Tongue (tissue), 2 donors: ENCODE data around the gene ATXN10. TPM values are rescaled to one million over a fixed set of nuclear protein-coding genes. Genes with fewer than 3 reads are reported as not detected.
"Not testable (repeated sequence)": the region's sequence is repeated elsewhere in the genome, so short reads cannot be mapped to it uniquely, and the experiment has no call there.

Experiments used
- DNase-seq: peaks from one replicate; pipeline ENCODE4 v3.0.0-alpha.2; 2015
- total RNA-seq: library from RNA; depleted of rRNA; stranded (reverse); fragments of >200 nt; gene quantifications from one replicate; pipeline ENCODE4 v1.2.3, GENCODE V29; 2014

ATXN10 gene
- total RNA-seq, 1 donor from 2014 or later: 185 TPM

DNA sequence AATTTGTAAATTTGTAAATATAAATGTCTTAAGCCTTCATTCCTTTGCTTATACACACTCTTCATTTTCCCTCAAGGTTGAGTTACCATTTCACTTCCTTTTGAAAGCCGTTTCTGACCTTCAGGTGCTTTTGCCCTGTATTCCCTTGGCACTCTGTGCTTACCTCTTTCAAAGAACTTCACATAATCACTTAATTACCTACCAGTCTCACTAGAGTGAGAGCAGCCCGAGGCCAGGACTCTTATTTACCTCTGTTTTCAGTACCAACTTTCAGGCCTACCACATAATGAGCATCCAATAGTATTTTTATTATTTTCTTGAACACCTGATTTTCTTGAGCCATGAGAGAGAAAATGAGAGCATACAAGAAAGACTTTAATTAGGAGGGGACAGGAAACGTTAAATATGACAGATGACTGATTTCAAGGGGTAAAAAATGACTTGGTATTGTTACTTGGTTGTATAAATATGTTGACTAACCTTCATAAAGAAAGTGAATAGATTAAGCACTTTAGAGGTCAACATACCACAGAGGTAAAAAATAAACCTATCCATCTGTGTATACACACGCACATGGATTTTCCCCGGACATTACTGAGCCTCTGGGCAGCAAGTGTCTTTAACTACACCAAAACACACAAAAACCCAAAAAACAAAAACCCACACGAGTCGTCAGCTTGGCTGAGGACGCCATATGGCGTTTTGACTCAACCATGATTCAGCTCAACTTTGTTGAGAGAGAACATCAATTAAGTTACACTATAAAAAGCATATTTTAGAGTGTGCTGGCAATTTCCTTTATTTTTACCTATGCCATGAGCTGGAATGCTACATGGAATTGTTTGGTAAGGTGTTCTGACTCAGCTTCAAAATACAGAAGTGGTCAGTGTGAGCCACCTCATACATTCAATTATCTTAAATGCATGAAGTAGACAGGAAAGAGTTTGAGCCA is 7.6 kb downstream of the ATXN10 start:
- no peak for DNase-seq

DNA sequence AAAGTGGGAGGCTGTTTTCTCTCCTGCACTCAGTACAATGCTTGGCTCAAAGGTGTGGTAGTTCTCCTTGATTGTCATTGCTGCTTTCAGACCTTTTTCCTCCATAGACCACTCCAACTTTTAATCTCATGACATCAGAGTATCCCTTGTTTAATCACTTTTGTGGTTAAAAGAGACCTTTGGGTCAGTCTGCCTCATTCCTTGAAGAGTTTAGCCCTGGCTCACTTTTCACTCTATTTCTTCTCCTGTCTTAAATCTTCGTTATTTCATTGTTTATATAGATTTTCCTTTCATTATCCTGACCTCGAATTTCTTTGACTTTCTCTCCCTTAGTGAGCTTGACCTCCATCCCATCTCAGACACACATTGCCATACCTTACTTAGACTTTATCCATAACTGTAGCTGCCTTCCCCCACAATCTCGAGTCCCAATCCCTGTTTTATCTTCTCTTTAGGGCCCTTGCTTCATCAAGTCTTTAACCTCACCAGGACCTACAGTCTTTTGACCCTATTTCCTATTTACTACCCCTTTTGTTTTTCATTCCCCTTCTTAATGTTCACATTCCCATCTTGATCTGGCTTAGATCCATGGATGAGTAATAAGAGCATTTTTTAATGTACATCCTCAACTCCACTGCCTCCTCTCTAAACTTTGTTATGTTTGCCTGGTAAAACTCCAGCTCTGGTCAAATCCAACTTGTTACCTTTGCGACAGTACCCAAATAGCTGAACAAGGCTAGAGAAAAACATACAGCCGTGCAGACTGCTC is 9.5 kb downstream of the ATXN10 start:
- no peak for DNase-seq

DNA sequence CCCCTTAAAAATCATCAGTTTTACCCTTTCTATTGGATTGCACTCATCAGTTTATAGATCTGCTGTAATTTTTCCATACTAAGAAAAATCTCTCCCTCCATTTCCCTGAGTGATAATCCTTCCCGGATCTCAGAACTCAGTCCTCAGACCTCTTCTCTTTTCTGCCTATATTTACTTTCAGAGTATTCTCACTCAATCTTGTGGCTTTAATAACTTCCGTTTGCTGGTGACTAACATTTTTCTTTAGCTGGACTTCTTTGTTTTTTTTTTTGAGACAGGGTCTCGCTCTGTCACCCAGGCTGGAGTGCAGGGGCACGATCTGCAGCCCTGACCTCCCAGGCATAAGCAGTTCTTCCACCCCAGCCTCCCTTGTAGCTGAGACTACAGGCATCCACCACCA is 10.4 kb downstream of the ATXN10 start:
- DNase-seq: no peak

DNA sequence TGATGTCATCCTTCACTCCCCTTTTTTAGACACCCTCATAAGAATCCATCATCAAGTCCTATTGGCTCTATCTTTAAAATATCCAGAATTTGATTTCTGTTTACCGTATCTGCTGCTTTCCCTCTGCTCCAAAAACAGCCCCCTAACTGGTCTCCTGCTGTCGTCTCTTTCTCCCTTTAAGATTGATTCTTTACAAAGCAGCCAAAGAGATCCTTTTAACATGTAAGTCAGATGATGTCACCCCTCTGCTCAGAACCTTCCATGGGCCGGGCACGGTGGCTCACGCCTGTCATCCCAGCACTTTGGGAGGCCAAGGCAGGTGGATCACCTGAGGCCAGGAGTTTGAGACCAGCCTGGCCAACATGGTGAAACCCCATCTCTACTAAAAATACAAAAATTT is 11.1 kb downstream of the ATXN10 start:
- not testable (repeated sequence) for DNase-seq

DNA sequence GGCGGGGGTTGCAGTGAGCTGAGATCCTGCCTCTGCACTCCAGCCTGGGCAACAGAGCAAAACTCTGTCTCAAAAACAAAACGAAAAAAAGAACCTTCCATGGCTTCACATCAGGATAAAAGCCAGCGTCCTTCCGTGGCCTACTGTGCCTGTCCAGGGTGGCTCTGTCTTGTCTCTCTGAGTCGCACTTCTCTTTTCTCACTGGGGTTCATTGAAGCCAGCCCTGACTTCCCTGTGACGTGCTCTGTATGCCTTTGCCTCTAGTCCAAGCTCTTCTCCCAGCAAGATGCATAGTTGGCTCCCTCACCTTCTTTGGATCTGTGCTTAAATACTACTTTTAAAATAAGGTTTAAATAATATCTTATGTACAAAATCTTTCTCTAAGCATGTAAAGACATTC is 11.6 kb downstream of the ATXN10 start:
- no peak for DNase-seq

DNA sequence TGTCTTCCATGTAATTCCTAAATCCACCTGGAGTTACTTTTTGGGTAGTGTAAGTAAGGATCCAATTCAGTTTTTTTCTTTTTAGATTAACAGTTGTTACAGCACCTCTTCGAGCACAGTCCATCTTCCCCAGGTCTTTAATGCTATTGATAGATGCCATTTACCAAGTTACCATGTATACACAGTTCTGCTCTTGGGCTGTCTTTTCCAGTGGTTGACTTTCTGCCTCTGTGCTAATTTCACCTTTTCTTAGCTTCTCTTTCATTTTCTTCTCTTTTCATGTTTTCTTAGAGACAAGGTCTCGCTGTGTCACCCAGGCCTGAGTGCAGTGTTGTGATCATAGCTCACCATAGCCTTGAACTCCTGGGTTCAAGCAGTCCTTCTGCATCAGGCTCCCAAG is 12.0 kb downstream of the ATXN10 start:
- DNase-seq: no peak

DNA sequence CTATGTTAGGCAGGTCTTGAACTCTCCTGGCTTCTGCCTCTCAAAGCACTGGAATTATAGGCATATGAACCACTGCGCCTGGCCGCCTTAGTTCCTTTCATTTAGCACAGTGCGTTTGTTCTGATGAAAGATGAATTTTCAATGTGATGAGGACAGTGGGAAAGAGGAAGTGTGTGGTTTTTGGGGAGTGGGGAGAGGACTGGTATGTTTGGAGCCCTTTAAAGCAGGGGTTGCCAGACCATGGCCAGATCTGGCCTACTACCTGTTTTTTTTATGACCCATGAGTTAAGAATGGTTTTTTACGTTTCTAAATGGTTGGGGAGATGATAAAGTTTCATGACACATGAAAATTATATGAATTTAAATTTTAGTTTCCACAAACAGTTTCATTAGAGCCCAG is 12.5 kb downstream of the ATXN10 start:
- DNase-seq: no peak

DNA sequence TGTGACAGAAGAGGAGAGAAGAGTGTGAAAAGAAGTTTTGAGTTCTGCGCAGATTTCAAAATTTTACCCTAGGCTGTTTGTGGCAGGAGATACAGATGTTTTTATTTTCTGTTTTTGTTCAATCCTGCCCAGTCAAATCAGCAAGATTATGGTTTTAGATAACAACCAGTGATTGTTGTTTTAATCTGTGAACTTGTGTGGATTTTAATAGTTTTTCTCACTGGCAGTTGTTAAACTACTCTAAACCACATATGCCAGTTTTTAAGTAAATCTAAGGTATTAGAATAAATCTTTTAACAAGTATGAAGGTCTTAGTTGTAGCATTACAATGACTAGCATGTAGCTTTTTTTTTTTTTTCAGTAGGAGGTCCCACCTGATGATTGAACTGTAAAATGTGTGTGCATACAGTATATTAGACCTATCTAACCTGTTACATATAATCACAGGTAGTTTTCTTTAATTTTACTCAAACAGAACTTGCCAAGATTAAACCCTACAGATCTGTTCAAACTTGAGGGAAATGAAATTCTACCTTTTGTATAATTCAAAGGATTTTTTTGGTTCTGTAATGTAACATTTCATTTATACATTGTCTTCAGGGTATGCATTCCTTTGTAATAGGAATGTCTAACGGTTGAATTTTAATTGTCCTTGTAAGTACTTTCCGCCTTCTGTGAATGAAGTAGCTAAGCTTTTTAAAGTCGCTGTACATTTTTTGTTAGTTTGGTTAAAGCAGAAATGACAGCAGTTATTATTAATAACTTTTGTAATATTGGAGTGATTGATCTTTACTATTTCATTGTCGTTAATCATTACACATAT is 13.3 kb downstream of the ATXN10 start:
- DNase-seq: no peak

DNA sequence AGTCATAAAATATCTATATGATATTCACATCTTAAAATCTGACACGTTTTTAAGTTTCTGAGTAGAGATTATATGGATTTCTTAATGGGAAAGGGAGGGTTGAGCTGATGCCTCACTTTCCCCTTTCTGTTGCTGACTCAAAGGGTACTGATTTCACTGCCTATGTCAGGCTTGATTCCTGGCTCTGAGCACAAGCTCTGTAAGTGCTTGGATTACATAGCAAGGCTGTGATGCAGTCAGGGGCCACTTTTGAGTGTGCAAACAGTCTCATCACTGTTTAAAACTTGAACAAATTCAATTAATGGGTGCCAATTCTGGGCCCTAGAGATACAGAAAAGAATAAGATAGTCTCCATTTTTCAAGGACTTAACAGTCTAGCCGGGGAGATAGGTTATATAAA is 14.4 kb downstream of the ATXN10 start:
- no peak for DNase-seq

DNA sequence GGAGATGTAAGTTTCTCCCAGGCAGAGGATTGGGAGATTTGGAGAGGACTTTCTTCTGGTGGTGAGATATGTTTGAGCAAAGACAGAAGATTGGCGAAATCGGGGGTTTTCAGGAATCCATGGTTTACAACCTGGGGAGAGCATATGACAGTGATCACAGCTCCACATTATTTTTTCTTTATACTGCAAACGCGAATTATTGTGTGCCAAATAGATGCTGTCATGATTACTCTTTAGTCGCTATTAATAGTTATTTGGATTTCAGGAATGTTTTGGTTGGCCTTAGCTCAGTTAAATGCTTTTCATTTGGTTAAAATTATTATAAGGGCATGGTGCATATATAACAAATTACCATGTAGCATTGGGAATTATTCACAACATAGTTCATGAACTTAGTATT is 15.2 kb downstream of the ATXN10 start:
- DNase-seq: peak; percentile 13

DNA sequence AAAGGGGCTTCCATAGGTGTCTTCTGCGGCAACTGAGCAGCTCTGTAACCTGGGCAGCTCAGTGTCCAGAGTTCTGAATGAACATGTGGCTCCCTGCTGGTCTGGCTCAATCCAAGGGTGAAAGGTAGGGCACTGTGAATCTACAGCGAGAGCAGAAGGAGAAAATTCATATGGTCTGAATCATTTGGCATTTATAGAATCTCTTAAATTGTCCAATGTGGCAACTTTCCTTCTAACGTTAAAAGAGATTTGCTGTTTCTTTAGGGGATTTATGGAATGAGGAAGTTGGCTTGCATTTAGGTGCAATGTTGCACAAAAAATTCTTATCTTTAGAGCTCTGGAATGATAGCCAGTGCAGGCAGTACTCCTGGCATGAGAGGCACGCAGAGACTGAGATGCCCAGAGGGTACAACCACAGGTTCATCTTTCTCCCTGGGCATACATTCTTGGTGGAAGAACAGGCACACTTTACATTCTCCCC is 17.0 kb downstream of the ATXN10 start:
- no peak for DNase-seq

DNA sequence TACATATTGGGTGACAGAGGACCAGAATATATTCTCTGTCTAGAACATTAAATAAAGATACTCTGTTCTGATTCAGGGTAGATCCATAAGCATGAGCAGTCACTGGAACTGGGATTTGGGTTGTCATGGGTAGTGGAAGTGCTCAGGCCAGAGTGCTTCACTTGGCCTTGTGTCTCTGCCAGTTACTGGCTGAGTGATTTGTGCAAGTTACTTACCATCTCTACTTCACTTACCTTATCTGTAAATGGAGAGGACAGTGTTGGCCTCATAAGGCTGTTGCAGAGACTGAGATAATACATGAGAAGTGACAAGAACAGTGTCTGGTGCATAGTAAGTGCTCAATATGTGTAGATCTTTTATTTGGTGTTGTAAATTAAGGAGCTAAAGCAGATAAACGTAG is 17.6 kb downstream of the ATXN10 start:
- no peak for DNase-seq

DNA sequence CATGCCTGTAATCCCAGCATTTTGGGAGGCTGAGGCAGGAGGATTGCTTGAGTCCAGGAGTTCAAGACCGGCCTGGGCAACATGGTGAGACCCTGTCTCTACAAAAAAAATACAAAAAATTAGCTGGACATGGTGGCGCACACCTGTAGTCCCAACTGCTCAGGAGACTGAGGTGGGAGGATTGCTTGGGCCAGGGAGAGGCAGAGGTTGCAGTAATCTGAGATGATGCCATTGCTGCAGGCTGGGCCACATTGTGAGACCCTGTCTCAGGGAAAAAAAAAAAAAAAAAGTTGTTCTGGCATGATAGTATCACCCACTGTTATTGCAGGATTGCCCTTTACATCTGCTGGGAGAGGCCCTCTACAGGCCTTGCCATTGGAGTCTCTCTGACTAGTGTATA is 18.4 kb downstream of the ATXN10 start:
- no peak for DNase-seq

DNA sequence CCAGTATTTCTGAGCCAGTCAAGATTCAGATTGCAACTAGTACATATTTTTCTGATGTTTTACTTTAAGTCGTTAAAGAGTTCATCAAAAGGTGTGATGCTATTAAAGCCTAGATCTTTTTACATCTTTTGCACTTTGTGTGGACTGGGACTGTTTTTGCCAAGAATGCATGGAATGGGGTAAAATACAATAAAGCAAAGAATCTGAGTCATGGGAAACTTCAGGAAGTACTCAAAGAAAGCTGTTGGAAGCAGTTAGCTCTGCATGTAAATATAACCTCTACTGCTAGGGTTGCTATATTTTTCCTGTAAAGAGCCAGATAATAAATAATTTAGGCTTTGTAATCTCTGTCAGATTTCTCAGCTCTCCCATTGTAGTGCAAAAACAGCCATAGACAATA is 20.9 kb downstream of the ATXN10 start:
- DNase-seq: no peak

DNA sequence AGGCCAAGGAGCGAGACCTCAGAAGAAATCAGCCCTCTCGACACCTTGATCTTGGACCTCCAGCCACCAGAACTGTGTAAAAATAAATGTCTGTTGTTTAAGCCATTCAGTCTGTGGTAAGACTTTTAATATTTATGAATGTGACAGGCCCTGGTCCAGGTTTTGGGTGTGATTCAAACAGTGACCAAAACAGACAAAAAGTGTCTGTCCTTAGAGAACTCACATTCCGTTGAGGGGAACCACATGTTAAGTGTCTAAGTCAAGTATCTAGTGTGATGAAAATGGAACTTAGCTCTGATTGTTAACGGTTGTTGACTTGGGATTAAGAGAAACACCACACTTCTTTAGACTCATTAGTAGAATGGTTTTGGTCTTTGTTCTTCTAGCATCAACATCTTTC is 22.2 kb downstream of the ATXN10 start:
- no peak for DNase-seq

DNA sequence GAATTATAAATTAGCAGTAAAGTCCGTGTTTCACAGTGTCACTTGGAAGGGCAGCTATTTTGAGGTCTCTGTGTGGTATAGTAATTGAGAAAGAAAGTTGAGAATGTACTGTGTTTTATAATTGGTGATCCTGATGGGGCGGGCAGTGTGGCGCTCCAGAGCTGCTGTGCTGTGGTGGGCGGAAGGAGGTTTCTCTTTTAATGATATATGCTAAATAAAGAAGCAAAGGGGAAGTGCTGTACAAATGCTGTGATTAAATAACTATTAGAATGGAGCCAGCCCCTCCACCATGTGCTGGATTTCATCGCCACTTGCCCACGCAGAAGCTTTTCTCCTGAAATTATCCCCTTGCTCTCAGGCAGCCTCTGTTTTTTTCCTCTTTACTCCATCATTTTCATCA is 24.6 kb downstream of the ATXN10 start:
- no peak for DNase-seq

DNA sequence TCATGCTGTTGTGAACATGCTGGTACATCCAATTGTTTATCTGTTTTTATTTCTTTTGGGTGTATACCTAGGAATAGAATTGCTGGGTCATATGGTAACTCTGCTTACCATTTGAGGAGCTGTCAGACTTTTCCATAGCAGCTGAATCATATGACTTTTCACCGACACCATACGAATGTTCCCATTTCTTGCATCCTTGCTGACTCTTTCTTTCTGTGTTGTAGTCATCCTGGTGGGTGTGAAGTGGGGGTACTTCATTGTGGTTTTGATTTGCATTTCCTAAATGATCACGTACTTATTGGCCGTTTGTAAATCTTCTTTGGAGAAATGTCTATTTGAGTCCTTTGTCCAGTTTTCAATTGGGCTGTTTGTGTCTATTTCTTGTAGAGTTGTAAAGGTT is 26.5 kb downstream of the ATXN10 start:
- no peak for DNase-seq

DNA sequence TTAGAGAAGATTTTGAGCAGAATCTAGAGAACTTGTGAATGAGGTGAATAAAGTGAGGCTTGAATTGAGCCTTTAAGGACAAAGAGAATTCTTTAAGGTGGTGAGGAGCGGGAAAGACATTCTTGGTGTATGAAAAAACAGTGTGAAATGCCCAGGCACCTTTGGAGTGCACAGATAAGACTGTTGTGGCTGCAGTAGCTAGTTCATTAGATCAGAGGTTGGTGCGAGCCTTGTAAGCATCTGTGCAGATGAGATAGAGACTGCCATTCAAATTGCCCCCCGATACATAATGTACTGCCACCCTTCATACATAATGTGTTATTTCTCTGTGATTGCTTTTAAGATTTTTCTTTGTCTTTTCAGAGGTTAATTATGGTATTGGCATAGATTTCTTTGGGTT is 31.3 kb downstream of the ATXN10 start:
- DNase-seq: no peak

DNA sequence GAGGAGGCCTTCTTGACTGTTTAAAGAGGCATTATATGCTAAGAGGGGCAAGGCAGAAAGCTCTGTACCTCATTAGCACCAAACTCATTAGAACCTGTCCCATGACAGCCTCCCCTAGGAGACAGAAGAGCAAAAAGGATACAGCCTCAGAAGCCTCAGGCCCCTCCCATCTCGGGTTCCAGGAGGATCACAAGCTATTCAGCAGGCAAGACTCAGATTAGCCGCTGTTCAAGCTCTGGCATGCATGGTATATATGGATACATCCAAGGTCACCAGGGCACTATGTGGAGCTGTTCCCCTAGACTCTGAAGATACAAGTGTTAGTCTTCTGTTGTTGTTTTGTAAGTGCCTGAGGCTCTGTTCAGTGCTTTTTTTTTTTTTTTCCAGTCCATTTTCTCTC is 32.1 kb downstream of the ATXN10 start:
- peak; percentile 42 for DNase-seq

DNA sequence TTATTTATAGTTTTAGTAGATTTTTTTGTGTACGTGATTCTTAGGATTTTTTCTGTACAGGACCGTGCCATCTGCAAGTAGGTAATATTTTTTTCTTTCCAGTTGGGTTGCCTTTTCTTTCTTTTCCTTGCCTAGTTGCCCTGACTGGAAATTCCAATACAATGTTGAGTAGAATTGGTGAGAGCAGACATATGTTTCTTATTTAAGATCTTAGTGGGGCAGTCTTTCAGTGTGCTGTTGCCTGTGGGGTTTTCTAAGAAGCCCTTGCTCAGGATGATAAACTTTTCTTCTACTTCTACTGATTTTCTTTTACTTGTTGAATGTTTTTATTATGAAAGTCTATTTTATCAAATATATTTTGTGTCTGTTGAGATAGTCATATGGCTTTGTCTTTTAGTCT is 33.0 kb downstream of the ATXN10 start:
- DNase-seq: no peak

DNA sequence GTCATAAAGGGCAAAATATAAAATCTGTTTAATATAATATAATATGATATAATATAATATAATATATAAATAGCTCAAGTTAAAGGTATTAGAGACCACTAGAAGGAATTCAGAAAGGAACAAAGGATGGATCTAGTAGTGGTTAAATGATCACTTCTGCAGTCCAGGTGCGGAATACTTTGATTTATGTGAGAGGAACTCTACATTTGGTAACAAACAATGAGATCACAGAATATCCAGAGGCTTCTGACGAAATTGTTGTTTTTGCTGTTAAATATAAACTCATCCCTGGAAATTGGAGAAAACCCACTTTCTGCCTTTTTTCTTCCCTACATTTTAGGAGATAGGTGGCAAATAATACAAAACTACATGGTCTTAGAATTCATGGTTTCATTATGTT is 36.0 kb downstream of the ATXN10 start:
- no peak for DNase-seq

DNA sequence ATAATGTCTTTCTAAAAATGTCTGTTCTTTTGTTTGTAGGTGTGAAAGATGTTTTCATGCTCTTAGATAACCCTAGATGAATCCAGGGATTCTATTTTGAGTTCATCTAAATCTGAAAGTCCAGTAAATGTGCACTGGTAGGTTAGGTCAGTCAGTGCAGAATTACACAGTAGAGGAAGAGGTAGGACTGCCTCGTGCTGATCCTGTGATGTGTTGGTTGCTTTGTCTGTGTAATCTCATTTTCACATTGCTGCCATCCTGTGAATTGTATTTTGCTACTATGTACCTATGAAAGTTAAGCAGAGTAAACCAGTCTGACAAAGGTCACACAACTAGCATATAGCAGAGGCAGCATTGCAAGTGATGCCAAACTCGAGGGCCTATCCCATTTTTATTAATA is 36.5 kb downstream of the ATXN10 start:
- no peak for DNase-seq
